Psoas muscle (tissue), 8 donors: ENCODE measurements around the gene TYW1. TPM values are rescaled to one million over a fixed set of nuclear protein-coding genes. Genes with fewer than 3 reads are reported as not detected.
"Not testable (repeated sequence)": the region's sequence is repeated elsewhere in the genome, so short reads cannot be mapped to it uniquely, and the experiment has no call there.

ENCODE experiments used
- ATAC-seq, 4 donors: fragments of 200-7000 bp; cut with Tn5 transposase; one replicate each; pipeline ENCODE4 v1.9.1; 2020; ENCODE audit warnings: moderate library complexity in 3 of 4, mild to moderate bottlenecking in 2 of 4
- DNase-seq, 2 donors: peaks; one replicate each; pipeline ENCODE4 v3.0.0-alpha.2; 2020
- H3K27ac ChIP-seq: fragments of 200-600 bp; one replicate; pipeline ENCODE4 v1.8.0; 2022
- H3K27me3 ChIP-seq, 3 donors: fragments of 200-600 bp in 1 of 3; one replicate each; pipeline versions ENCODE4 v1.6.1 to v1.8.0; 2013 to 2022; ENCODE audit warnings: low read length in 2 of 3, mild to moderate bottlenecking in 2 of 3, moderate library complexity in 1 of 3; ENCODE audit not compliant: insufficient read depth in 3 of 3
- H3K36me3 ChIP-seq, 2 donors: fragments of 200-600 bp in 1 of 2; one replicate each; pipeline versions ENCODE4 v1.6.1 to v1.8.0; 2013 to 2022; ENCODE audit warnings: low read depth in 1 of 2, mild to moderate bottlenecking in 1 of 2, moderate library complexity in 1 of 2; ENCODE audit not compliant: insufficient read depth in 1 of 2
- H3K4me1 ChIP-seq: fragments of 200-600 bp; one replicate; pipeline ENCODE4 v1.8.0; 2022
- H3K4me3 ChIP-seq: fragments of 200-600 bp; one replicate; pipeline ENCODE4 v1.8.0; 2022; ENCODE audit warnings: mild to moderate bottlenecking
- H3K9me3 ChIP-seq: fragments of 200-600 bp; one replicate; pipeline ENCODE4 v1.8.0; 2022
- WGBS, 3 donors: extraction: QIAGEN DNeasy Blood & Tissue Kit; methylation state at CpG; one replicate each; pipeline versions ENCODE4 v1.1.6 to v1.1.7; 2013; 5-methylcytosine and 5-hydroxymethylcytosine counted together
- intact Hi-C, 2 donors: fragments of 100-400 bp; cut with DNase I; formaldehyde crosslinking; loops; one replicate each; pipeline versions ENCODE4 v1.11.0 to v1.14.2; 2022
- polyA plus RNA-seq, 3 donors: library from polyadenylated mRNA; stranded (reverse); fragments of 200-250 nt; gene quantifications; one replicate each; pipeline ENCODE4 v1.2.3, GENCODE V29; 2013
- total RNA-seq, 4 donors: library from RNA; stranded (reverse); fragmentation: NEBNext Ultra II Directional in 2 of 4; extraction: Animal tissue kit (Norgen Biotek cat#: 25700) in 2 of 4; gene quantifications; one replicate each; pipeline versions ENCODE4 v1.2.1 to v1.2.4, GENCODE V29; 2021 to 2023
- TF ChIP-seq, protein P1 (sequence below): fragments of 200-600 bp; IDR thresholded peaks from one replicate; pipeline ENCODE4 v1.8.0; 2022; ENCODE audit warnings: antibody characterized with exemption
- donor health status: healthy with polysubstance abuse.
- donor health status: DM: no; HTN: no; CAD: no; lungs with moderate emphysema.
- donor health status: Bipolar disorder and iron deficiency.
- donor health status: healthy.
- donor health status: DM: yes; HTN: yes; CAD: no.
- donor health status: DM: no; HTN: no; CAD: no.
- donor health status: DM: no; HTN: no; CAD: no.
- donor health status: DM: yes; HTN: yes; CAD: no.

The TYW1 gene
- total and polyA plus RNA-seq, 7 donors, result 9.3 to 20.1 (median 10.7) TPM

DNA sequence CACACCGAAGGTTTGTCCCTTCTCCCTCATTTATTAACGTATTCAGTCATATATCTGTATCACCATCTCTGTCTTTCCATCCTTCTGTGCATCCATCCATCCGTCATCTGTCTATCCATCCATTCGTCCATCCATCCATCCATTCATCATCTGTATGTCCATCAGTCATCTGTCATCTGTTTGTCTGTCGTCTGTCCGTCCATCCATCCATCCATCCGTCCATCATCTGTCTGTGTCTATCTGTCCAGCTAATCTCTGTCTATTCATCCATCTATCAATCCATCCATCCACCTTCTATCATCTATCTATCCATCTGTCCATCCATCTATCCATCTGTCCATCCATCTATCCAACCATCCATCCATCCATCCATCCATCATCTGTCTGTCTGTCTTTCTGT is 213.9 kb downstream of the TYW1 start:
- Histone ChIP-seq H3K27ac (no peak overlapping the region), H3K27me3 (no peaks in the 10 kb centered on the region), H3K9me3 (peaks cover 4% of the 10 kb centered on the region), H3K4me1 (no peaks in the 10 kb centered on the region), H3K36me3 (no peaks in the 10 kb centered on the region), H3K4me3 (no peak overlapping the region)
- intact Hi-C loops, result no loop called here
- ATAC-seq (no peak), DNase-seq (no peak)
- WGBS, 3 donors, result 96 to 97% (median 96%) methylated on average over 7 of the region's 7 CpGs
- TF ChIP-seq, protein P1, sequence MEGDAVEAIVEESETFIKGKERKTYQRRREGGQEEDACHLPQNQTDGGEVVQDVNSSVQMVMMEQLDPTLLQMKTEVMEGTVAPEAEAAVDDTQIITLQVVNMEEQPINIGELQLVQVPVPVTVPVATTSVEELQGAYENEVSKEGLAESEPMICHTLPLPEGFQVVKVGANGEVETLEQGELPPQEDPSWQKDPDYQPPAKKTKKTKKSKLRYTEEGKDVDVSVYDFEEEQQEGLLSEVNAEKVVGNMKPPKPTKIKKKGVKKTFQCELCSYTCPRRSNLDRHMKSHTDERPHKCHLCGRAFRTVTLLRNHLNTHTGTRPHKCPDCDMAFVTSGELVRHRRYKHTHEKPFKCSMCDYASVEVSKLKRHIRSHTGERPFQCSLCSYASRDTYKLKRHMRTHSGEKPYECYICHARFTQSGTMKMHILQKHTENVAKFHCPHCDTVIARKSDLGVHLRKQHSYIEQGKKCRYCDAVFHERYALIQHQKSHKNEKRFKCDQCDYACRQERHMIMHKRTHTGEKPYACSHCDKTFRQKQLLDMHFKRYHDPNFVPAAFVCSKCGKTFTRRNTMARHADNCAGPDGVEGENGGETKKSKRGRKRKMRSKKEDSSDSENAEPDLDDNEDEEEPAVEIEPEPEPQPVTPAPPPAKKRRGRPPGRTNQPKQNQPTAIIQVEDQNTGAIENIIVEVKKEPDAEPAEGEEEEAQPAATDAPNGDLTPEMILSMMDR, result no peak

DNA sequence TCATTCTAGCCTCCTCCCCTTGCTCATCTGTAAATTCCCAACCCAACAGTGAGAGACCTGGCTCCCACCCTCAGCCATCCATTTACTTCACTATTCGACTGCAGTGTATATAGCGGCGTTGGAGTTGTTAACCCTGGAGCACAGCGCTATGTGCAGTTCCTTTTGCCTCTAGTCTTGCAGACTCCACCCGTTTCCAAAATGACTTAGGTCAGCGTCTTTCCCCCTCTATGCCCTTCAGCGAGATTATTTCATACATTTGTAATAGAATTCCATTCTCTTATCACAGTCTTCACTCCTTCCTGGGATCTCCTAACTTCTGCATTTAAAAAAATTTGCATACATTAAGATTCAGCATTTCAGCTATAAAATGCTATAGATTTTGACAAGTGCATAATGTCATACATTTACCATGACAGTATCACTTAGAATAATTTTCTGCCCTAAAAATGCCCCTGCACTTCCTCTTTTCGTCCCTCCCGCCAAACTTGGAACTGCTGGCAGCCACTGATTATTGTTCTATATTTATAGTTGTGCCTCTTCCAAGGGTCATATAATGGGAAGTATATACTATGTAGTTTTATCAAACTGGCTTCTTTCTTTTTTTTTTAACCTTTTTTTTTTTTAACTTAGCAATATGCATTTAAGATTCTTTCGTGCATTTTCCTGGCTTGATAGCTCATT is 215.2 kb downstream of the TYW1 start:
- H3K27ac ChIP-seq, intact Hi-C loops, H3K36me3 ChIP-seq, H3K27me3 ChIP-seq, H3K4me3 ChIP-seq, DNase-seq, H3K9me3 ChIP-seq, ATAC-seq, H3K4me1 ChIP-seq: not testable (repeated sequence)
- 71 to 81% (median 77%) methylated on average over 10 of the region's 10 CpGs for WGBS, 3 donors

DNA sequence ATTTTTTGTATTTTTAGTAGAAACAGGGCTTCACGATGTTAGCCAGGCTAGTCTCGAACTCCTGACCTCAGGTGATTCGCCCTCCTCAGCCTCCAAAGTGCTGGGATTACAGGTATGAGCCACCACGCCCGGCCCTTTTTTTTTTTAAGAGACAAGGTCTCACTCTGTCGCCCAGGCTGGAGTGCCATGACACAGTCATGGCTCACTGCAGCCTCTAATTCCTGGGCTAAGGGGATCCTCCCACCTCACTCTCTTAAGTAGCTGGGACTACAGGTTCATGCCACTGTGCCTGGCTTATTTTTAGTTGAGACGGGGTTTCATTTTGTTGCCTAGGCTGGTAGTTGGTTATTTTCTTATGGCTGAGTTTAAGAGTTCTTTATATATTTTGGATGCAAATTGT is 216.4 kb downstream of the TYW1 start:
- ATAC-seq, H3K27me3 ChIP-seq, H3K27ac ChIP-seq, H3K36me3 ChIP-seq, DNase-seq, H3K4me1 ChIP-seq, H3K4me3 ChIP-seq, H3K9me3 ChIP-seq, intact Hi-C loops: not testable (repeated sequence)
- WGBS, 3 donors, result 97 to 98% (median 98%) methylated on average over 7 of the region's 7 CpGs

DNA sequence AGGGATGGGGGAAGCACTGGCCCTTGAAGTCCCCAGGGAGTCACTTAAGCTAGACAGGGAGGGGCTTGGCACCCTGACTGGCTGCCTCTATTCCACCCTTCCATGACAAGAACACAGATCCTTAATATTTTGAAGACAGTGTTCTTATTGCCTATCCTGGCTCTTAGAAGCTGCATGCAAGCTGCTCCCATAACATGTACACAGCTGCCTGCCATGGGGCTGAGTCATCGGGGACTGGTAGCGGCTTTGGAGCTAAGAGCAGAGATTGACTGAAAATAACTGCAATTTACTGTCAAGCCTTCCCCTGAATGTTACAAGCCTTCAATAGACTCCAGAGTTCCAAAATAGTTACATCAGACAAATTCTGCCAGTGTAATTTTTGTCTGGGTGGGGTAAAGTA is 226.9 kb downstream of the TYW1 start:
- H3K4me3 ChIP-seq, H3K9me3 ChIP-seq, intact Hi-C loops, H3K27me3 ChIP-seq, H3K27ac ChIP-seq, H3K36me3 ChIP-seq, H3K4me1 ChIP-seq: not testable (repeated sequence)
- 60 to 71% (median 60%) methylated on average over 2 of the region's 2 CpGs for WGBS, 3 donors
- DNase-seq (peak in 1 of 2 donors; percentile 31), ATAC-seq (peak in 2 of 4 donors; percentile 25 to 33)

DNA sequence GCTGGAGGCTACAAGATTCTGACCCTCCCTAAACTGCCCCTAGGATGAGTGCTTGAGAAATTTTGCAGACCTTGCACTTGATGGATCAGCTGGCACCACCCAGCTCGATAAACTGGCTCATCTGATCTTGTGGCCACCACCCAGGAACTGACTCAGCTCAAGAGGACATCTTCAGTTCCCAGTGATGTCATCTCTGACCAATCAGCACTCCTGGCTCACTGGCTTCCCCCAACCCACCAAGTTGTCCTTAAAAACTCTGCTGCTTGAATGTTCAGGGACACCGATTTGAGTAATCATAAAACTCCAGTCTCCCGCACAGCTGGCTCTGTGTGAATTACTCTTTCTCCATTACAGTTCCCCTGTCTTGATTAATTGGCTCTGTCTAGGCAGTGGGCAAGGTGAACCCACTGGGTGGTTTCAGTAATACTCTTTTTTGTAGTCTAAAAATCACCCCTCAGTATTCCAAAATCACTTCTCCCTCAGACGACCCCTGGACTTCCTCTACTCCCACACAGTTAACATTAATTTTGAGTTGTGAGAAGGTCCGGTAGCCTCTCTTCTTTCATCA is 229.8 kb downstream of the TYW1 start:
- H3K4me1 ChIP-seq, H3K9me3 ChIP-seq, intact Hi-C loops, H3K4me3 ChIP-seq, H3K27me3 ChIP-seq, H3K36me3 ChIP-seq: not testable (repeated sequence)
- WGBS, 3 donors, result 31 to 57% (median 35%) methylated on average over 5 of the region's 5 CpGs
- peak; percentile 42 to 68 for DNase-seq
- peak; percentile 67 to 74 (median 71) for ATAC-seq
- peak overlapping the region; percentile 65 for H3K27ac ChIP-seq

DNA sequence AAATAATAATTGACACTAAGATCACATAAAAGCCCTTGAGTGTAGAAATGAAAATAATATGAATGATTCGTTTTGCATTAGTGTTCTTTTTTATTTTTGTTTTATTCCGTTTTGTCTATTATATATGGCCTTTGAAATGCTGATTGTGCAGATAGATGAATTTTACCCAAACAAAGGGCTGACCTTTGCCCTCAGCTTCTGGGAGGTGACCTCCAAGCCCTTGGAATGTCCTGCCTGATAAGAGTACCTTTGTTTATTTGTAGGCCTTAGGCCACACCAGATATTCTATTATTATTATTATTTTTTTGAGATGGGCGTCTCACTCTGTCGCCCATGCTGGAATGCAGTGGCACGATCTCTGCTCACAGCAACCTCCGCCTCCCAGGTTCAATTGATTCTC is 230.3 kb downstream of the TYW1 start:
- intact Hi-C loops, DNase-seq, H3K4me3 ChIP-seq, H3K4me1 ChIP-seq, H3K9me3 ChIP-seq, ATAC-seq, H3K36me3 ChIP-seq, H3K27ac ChIP-seq, H3K27me3 ChIP-seq: not testable (repeated sequence)
- 84 to 99% (median 95%) methylated on average over 5 to 6 of the region's 6 CpGs for WGBS, 3 donors

DNA sequence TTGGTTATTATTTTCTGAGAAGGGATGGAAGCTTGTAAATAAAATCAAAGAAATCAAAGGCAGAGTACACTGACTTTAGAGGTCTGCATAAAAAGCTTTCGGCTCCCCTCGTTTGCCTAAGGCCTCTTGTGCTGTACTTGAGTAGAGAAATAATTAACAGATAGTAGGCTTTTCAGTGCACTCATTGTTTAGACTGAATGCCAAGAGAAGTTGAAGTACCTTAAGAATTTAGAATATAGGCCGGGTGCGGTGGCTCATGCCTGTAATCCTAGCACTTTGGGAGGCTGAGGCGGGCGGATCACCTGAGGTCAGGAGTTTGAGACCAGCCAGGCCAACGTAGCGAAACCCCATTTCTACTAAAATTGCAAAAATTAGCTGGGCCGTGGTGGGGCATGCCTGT is 232.4 kb downstream of the TYW1 start:
- ATAC-seq, H3K4me3 ChIP-seq, H3K4me1 ChIP-seq, H3K36me3 ChIP-seq, H3K27me3 ChIP-seq, intact Hi-C loops, DNase-seq, H3K9me3 ChIP-seq, H3K27ac ChIP-seq: not testable (repeated sequence)
- 93 to 96% (median 93%) methylated on average over 9 of the region's 9 CpGs for WGBS, 3 donors

DNA sequence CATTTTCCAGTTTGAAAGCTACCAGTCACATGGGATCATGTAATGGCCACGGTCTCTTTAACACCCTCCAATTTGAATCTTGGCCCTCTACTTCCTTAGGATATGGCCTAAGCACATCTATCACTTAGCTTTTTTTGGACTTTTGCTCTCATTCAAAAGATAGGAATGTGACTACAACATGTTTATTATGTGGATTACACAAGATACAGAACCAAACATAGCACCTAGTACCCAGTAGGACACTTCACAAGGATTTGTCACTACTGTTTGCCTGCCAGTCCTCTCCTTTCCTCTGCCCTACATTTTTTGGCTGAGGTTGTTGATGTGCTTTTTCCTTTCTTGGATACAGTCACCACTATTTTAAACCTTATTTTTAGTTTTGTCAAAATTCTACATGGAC is 233.4 kb downstream of the TYW1 start:
- H3K4me3 ChIP-seq, intact Hi-C loops, H3K4me1 ChIP-seq: not testable (repeated sequence)

DNA sequence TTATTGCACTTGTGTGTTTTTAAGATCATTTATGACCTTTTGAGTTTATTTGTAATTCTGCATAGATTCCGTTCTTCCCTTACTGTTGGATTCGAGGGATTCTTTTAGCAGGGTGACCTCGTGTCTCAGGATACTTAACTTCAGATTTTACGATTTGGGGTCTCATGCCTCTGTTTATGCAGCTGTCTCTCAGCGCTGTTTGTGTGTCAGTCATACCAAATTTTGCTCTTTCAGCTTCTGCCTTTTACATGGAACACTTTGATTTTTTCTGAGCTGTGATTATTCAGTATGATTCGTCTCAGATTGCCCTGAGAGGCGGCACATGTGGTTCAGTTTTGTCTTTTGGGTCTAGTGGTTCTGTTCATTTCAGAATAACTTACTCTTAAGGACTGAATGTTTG is 236.9 kb downstream of the TYW1 start:
- H3K36me3 ChIP-seq, H3K27ac ChIP-seq, intact Hi-C loops, H3K27me3 ChIP-seq, H3K4me3 ChIP-seq, H3K9me3 ChIP-seq, H3K4me1 ChIP-seq, DNase-seq, ATAC-seq: not testable (repeated sequence)
- 75 to 76% (median 75%) methylated on average over 6 to 7 of the region's 7 CpGs for WGBS, 3 donors

More for the DNA sequence above, 233.4 kb downstream of the TYW1 start:
- H3K27ac ChIP-seq, result peak overlapping the region; percentile 55
- H3K27me3 ChIP-seq, H3K36me3 ChIP-seq, DNase-seq, H3K9me3 ChIP-seq: not testable (repeated sequence)
- ATAC-seq, result peak; percentile 81 to 92 (median 90)
- WGBS, 3 donors, result 21 to 38% (median 30%) methylated on average over 1 of the region's 1 CpG

DNA sequence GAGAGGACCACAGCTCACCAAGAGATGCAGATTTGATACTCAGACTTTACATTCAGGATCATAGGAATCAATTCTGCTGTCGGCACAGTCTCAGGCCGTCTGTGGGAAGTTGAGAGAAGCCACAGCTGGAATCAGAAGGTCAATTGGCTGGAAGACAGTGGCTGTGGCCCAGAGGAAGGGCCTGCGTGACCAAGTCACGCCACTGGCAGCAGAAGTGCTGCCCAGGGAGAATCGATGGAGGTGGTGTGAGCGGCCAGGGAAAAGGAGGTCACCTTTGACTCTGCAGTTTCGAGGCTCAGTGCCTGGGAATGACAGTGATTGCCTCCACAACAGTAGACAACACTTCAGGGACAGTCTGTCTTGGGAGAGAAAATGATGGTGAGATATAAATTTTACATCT is 239.6 kb downstream of the TYW1 start:
- intact Hi-C loops, H3K4me1 ChIP-seq, H3K36me3 ChIP-seq, DNase-seq, H3K9me3 ChIP-seq, H3K4me3 ChIP-seq, H3K27me3 ChIP-seq: not testable (repeated sequence)
- peak; percentile 48 to 80 (median 62) for ATAC-seq
- 13 to 36% (median 26%) methylated on average over 7 of the region's 7 CpGs for WGBS, 3 donors
- H3K27ac ChIP-seq, result peak overlapping the region; percentile 21

DNA sequence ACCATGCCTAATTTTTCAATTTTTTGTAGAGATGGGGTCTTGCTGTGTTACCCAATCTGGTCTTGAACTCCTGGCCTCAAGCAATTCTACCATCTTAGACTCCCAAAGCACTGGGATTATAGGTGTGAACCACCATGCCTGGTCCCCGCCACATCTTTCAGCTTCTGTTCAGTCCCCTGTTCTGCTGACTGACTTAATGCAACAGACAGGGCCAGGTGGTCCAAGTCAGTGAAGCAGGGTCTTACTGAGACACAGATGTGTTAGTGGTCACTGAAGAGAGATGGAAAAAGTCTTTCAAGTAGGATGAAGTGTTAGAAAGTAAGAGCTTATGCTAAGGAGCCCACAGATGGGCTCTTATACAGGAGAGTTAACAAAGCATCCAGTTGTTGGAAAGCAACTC is 246.2 kb downstream of the TYW1 start:
- intact Hi-C loops, H3K4me3 ChIP-seq, H3K27ac ChIP-seq, H3K27me3 ChIP-seq, ATAC-seq, H3K9me3 ChIP-seq, H3K4me1 ChIP-seq, DNase-seq, H3K36me3 ChIP-seq: not testable (repeated sequence)
- WGBS, 3 donors, result 93 to 100% (median 100%) methylated on average over 1 of the region's 1 CpG
